IMR-90 (cell line): ENCODE data around the gene SPDEF. TPM values are rescaled to one million over a fixed set of nuclear protein-coding genes. Genes with fewer than 3 reads are reported as not detected.

Experiments used
- ATAC-seq: fragments of 200-7000 bp; cut with Tn5 transposase; 2 replicates; pipeline ENCODE4 v1.9.1; 2020; ENCODE audit warnings: low read depth, mild to moderate bottlenecking, moderate library complexity
- BruUV-seq: library from RNA; stranded (reverse); fragments of 400-500 nt; replicated peaks from 2 replicates; lab custom pipeline; 2021; lab: Mats Ljungman, UMichigan
- CTCF ChIA-PET: fragments of 300-600 bp; formaldehyde crosslinking; extraction: SDS; loops from one replicate; lab custom pipeline; 2021; ENCODE audit warnings: antibody characterized with exemption; lab: Yijun Ruan, JAX
- POLR2A ChIA-PET: fragments of 300-600 bp; sonication (Branson Sonifier 250); formaldehyde crosslinking; loops from one replicate; lab custom pipeline; 2022; ENCODE audit warnings: antibody characterized with exemption; ENCODE audit not compliant: unreplicated experiment; lab: Charles Lee
- DNase-seq: peaks from one replicate; pipeline ENCODE4 v3.0.0; 2013
- H2AFZ ChIP-seq: replicated peaks from 2 replicates; pipeline ENCODE3; 2013; ENCODE audit warnings: low read length, mild to moderate bottlenecking; ENCODE audit not compliant: poor library complexity
- H2AK5ac ChIP-seq: 2 replicates; pipeline ENCODE4 v1.6.1; 2013; ENCODE audit warnings: low read depth, low read length, inconsistent platforms
- H2AK9ac ChIP-seq: replicated peaks from 2 replicates; pipeline ENCODE3; 2013; ENCODE audit warnings: mild to moderate bottlenecking, low read depth, low read length, moderate library complexity; ENCODE audit not compliant: poor library complexity
- H2BK120ac ChIP-seq: 2 replicates; pipeline ENCODE4 v1.6.1; 2013; ENCODE audit warnings: low read depth, low read length, inconsistent platforms
- H2BK15ac ChIP-seq: 3 replicates; pipeline ENCODE4 v1.6.1; 2013; ENCODE audit warnings: low read depth, low read length, inconsistent platforms
- H2BK20ac ChIP-seq: 2 replicates; pipeline ENCODE4 v1.6.1; 2013; ENCODE audit warnings: low read depth, mild to moderate bottlenecking, inconsistent platforms, low read length, moderate library complexity
- H2BK5ac ChIP-seq: 2 replicates; pipeline ENCODE4 v1.6.1; 2013; ENCODE audit warnings: mild to moderate bottlenecking, low read depth, low read length, inconsistent platforms; ENCODE audit not compliant: poor library complexity, severe bottlenecking
- H3K14ac ChIP-seq: replicated peaks from 2 replicates; pipeline ENCODE4 v1.6.1; 2013; ENCODE audit warnings: low read depth, low read length, inconsistent platforms
- H3K18ac ChIP-seq: 2 replicates; pipeline ENCODE4 v1.6.1; 2013; ENCODE audit warnings: low read depth, low read length, control low read depth
- H3K23ac ChIP-seq: 2 replicates; pipeline ENCODE4 v1.6.1; 2013; ENCODE audit warnings: low read depth, low read length, inconsistent platforms
- H3K27ac ChIP-seq: 2 replicates; pipeline ENCODE4 v1.5.1; 2013; ENCODE audit warnings: mild to moderate bottlenecking, control low read depth, low read length; ENCODE audit not compliant: insufficient read depth
- H3K27me3 ChIP-seq: 2 replicates; pipeline ENCODE4 v1.6.1; 2013; ENCODE audit warnings: low read length; ENCODE audit not compliant: control insufficient read depth, insufficient read depth
- H3K36me3 ChIP-seq: 2 replicates; pipeline ENCODE4 v1.6.1; 2013; ENCODE audit warnings: low read length, mixed read lengths; ENCODE audit not compliant: control insufficient read depth, insufficient read depth
- H3K4ac ChIP-seq: 2 replicates; pipeline ENCODE4 v1.6.1; 2013; ENCODE audit warnings: low read depth, low read length, inconsistent platforms
- H3K4me1 ChIP-seq: 2 replicates; pipeline ENCODE4 v1.6.1; 2013; ENCODE audit warnings: low read length, mixed read lengths; ENCODE audit not compliant: control insufficient read depth, insufficient read depth
- H3K4me2 ChIP-seq: 2 replicates; pipeline ENCODE4 v1.6.1; 2013; ENCODE audit warnings: low read depth, mild to moderate bottlenecking, control low read depth, low read length, moderate library complexity
- H3K4me3 ChIP-seq: 2 replicates; pipeline ENCODE4 v1.5.1; 2013; ENCODE audit warnings: low read depth, mild to moderate bottlenecking, control low read depth, low read length, moderate library complexity; ENCODE audit not compliant: insufficient read depth
- H3K56ac ChIP-seq: 2 replicates; pipeline ENCODE4 v1.6.1; 2013; ENCODE audit warnings: low read length, inconsistent platforms; ENCODE audit not compliant: insufficient read depth; ENCODE audit errors: extremely low read depth
- H3K79me1 ChIP-seq, 2 experiments: 2 replicates each; pipeline ENCODE4 v1.6.1; 2013; ENCODE audit warnings: low read length in 2 of 2, inconsistent platforms in 1 of 2, low read depth in 1 of 2
- H3K9ac ChIP-seq: 2 replicates; pipeline ENCODE4 v1.6.1; 2013; ENCODE audit warnings: low read depth, low read length, control low read depth
- H3K9me1 ChIP-seq: 2 replicates; pipeline ENCODE4 v1.6.1; 2013; ENCODE audit warnings: low read length, inconsistent platforms; ENCODE audit not compliant: insufficient read depth
- H3K9me3 ChIP-seq: 2 replicates; pipeline ENCODE4 v1.6.1; 2013; ENCODE audit warnings: low read length; ENCODE audit not compliant: control insufficient read depth, insufficient read depth
- H4K20me1 ChIP-seq: 2 replicates; pipeline ENCODE4 v1.6.1; 2013; ENCODE audit warnings: low read length, inconsistent platforms; ENCODE audit not compliant: insufficient read depth
- H4K5ac ChIP-seq: 2 replicates; pipeline ENCODE4 v1.6.1; 2013; ENCODE audit warnings: mild to moderate bottlenecking, low read depth, low read length, control low read depth
- H4K8ac ChIP-seq, 2 experiments: 2 replicates each; pipeline ENCODE4 v1.6.1; 2013; ENCODE audit warnings: low read depth in 2 of 2, low read length in 2 of 2, control low read depth in 1 of 2, inconsistent platforms in 1 of 2
- H4K91ac ChIP-seq: 2 replicates; pipeline ENCODE4 v1.6.1; 2013; ENCODE audit warnings: low read depth, low read length, inconsistent platforms; ENCODE audit not compliant: insufficient read depth
- BHLHE40 ChIP-seq: fragments of 150-350 bp; IDR thresholded peaks from 2 replicates; pipeline ENCODE4 v1.6.1; 2016; ENCODE audit warnings: mild to moderate bottlenecking, low read depth, low read length
- CEBPB ChIP-seq: IDR thresholded peaks from 2 replicates; pipeline ENCODE4 v1.6.1; 2012; ENCODE audit warnings: low read depth, low read length, improper control_type of control experiment
- CHD1 ChIP-seq: IDR thresholded peaks from 2 replicates; pipeline ENCODE4 v1.6.1; 2012; ENCODE audit warnings: low read depth, low read length, improper control_type of control experiment
- CTCF ChIP-seq: conservative IDR thresholded peaks from 2 replicates; pipeline ENCODE4 v1.5.1; 2012; ENCODE audit warnings: mild to moderate bottlenecking, low read depth, low read length, improper control_type of control experiment
- FOS ChIP-seq: fragments of 150-350 bp; IDR thresholded peaks from 2 replicates; pipeline ENCODE4 v1.6.1; 2016; ENCODE audit warnings: low read depth, low read length
- MAFK ChIP-seq: IDR thresholded peaks from 2 replicates; pipeline ENCODE4 v1.6.1; 2012; ENCODE audit warnings: low read depth, low read length, improper control_type of control experiment
- MAZ ChIP-seq: IDR thresholded peaks from 2 replicates; pipeline ENCODE4 v1.6.1; 2012; ENCODE audit warnings: low read depth, mild to moderate bottlenecking, low read length, improper control_type of control experiment, moderate library complexity, borderline replicate concordance
- MXI1 ChIP-seq: IDR thresholded peaks from 2 replicates; pipeline ENCODE4 v1.6.1; 2012; ENCODE audit warnings: low read depth, mild to moderate bottlenecking, low read length, moderate library complexity, borderline replicate concordance
- NFE2L2 ChIP-seq: fragments of 150-350 bp; IDR thresholded peaks from 2 replicates; pipeline ENCODE4 v1.6.1; 2016; ENCODE audit warnings: low read depth, mild to moderate bottlenecking, low read length
- POLR2A ChIP-seq: IDR thresholded peaks from 2 replicates; pipeline ENCODE4 v1.6.1; 2012; ENCODE audit warnings: mild to moderate bottlenecking, low read depth, low read length
- RAD21 ChIP-seq: IDR thresholded peaks from 2 replicates; pipeline ENCODE4 v1.6.1; 2012; ENCODE audit warnings: low read length, improper control_type of control experiment
- RCOR1 ChIP-seq: IDR thresholded peaks from 2 replicates; pipeline ENCODE4 v1.6.1; 2012; ENCODE audit warnings: mild to moderate bottlenecking, low read length, improper control_type of control experiment; ENCODE audit not compliant: insufficient replicate concordance
- RFX5 ChIP-seq: IDR thresholded peaks from 2 replicates; pipeline ENCODE4 v1.8.0; 2012; ENCODE audit warnings: low read depth, mild to moderate bottlenecking, low read length, moderate library complexity
- SMC3 ChIP-seq: fragments of 150-350 bp; IDR thresholded peaks from 2 replicates; pipeline ENCODE4 v1.6.1; 2016; ENCODE audit warnings: low read depth, mild to moderate bottlenecking, antibody characterized with exemption, low read length, moderate library complexity
- WGBS, 2 experiments: methylation state at CpG; one replicate each; pipeline versions ENCODE4 v1.1.5 to v1.1.7; 2013; ENCODE audit warnings: missing lambda C conversion rate in 2 of 2; ENCODE audit not compliant: insufficient read length in 1 of 2; ENCODE audit errors: extremely low coverage in 2 of 2; 5-methylcytosine and 5-hydroxymethylcytosine counted together
- dilution Hi-C: fragments of 300-500 bp; cut with HindIII; formaldehyde crosslinking; loops from one replicate; pipeline ENCODE4 v1.14.3; 2018; ENCODE audit warnings: low sequenced_read_pairs; ENCODE audit not compliant: unreplicated experiment
- in situ Hi-C: fragments of 300-500 bp; cut with MboI; formaldehyde crosslinking; loops from 3 replicates; pipeline ENCODE4 v1.14.3; 2019; ENCODE audit warnings: low sequenced_read_pairs, inconsistent platforms, mixed read lengths
- intact Hi-C: fragments of 100-400 bp; cut with micrococcal nuclease; formaldehyde crosslinking; loops from 2 replicates; pipeline ENCODE4 v1.10.0; 2022
- polyA plus RNA-seq, 3 experiments: library from polyadenylated mRNA; depleted of rRNA; stranded (reverse); fragments of >200 nt; gene quantifications; 2 replicates each; pipeline ENCODE4 v1.2.3, GENCODE V29; 2012; ENCODE audit warnings: low replicate concordance in 1 of 3
- total RNA-seq: library from RNA; depleted of rRNA; stranded (reverse); fragments of >200 nt; gene quantifications from 2 replicates; pipeline ENCODE4 v1.2.3, GENCODE V29; 2012
- TF ChIP-seq, protein P1 (sequence below): fragments of 150-350 bp; IDR thresholded peaks from 2 replicates; pipeline ENCODE4 v1.6.1; 2016; ENCODE audit warnings: low read depth, mild to moderate bottlenecking, low read length, moderate library complexity, borderline replicate concordance
- TF ChIP-seq, protein P2 (sequence below): fragments of 150-350 bp; IDR thresholded peaks from 2 replicates; pipeline ENCODE4 v1.6.1; 2017; ENCODE audit warnings: mild to moderate bottlenecking, antibody characterized with exemption, low read length, low read depth

The SPDEF gene
- total and polyA plus RNA-seq, 2 of the 4 experiments (the other 2 are of a cell fraction), result 0.05 TPM; not detected in 1

DNA sequence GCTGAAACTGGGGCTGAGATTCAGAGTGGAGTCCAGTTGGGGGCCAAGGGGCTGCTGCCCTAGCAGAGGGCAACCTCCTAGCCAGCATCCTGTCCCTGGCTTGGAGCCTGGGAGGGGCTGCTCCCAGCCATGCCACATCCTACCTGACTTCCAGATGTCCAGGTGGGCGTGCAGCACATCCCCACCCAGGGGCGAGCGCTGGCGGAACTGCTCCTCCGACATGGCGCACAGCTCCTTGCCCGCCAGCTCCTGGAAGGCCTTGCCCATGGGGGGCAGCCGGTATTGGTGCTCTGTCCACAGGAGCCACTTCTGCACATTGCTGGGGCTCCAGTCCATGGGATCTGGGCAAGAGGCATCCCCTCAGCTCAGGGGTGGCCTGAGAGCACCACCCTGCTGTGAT lies 15.3 kb downstream of the SPDEF start:
- Histone ChIP-seq H2BK5ac (no peak overlapping the region), H4K20me1 (no peaks in the 10 kb centered on the region), H3K4me2 (no peak overlapping the region), H2BK120ac (no peak overlapping the region), H3K27ac (no peak overlapping the region), H4K8ac (no peak overlapping the region), H3K4ac (no peak overlapping the region), H3K4me3 (no peak overlapping the region), H4K5ac (no peak overlapping the region), H2AK9ac (no peak overlapping the region), H3K27me3 (peaks cover 6% of the 10 kb centered on the region; the same call in 1 of the 2 replicates), H2BK15ac (no peak overlapping the region), H3K4me1 (peaks cover 5% of the 10 kb centered on the region; the same call in 1 of the 2 replicates), H3K9me3 (no peaks in the 10 kb centered on the region), H3K14ac (no peak overlapping the region), H3K9ac (no peak overlapping the region), H2BK20ac (no peak overlapping the region), H3K9me1 (no peaks in the 10 kb centered on the region; the same call in 1 of the 2 replicates), H3K36me3 (no peaks in the 10 kb centered on the region), H3K23ac (no peak overlapping the region), H2AFZ (no peak overlapping the region), H3K79me1 (no peaks in the 10 kb centered on the region), H4K91ac (no peak overlapping the region), H2AK5ac (no peak overlapping the region), H3K18ac (no peak overlapping the region), H3K56ac (no peak overlapping the region)
- ChIA-PET CTCF (no interaction called here), POLR2A (no interaction called here)
- TF ChIP-seq SMC3, result no peak
- TF ChIP-seq, protein P1, sequence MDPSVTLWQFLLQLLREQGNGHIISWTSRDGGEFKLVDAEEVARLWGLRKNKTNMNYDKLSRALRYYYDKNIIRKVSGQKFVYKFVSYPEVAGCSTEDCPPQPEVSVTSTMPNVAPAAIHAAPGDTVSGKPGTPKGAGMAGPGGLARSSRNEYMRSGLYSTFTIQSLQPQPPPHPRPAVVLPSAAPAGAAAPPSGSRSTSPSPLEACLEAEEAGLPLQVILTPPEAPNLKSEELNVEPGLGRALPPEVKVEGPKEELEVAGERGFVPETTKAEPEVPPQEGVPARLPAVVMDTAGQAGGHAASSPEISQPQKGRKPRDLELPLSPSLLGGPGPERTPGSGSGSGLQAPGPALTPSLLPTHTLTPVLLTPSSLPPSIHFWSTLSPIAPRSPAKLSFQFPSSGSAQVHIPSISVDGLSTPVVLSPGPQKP, result no peak
- TF ChIP-seq RAD21, result no peak
- TF ChIP-seq RFX5, result no peak
- no peak for TF ChIP-seq FOS
- TF ChIP-seq CTCF, result no peak
- TF ChIP-seq RCOR1, result no peak
- TF ChIP-seq BHLHE40, result no peak
- TF ChIP-seq NFE2L2, result no peak
- TF ChIP-seq MAFK, result no peak
- TF ChIP-seq CHD1, result no peak
- TF ChIP-seq POLR2A, result no peak
- TF ChIP-seq CEBPB, result no peak
- no peak for TF ChIP-seq MXI1
- no peak for TF ChIP-seq MAZ
- TF ChIP-seq, protein P2, sequence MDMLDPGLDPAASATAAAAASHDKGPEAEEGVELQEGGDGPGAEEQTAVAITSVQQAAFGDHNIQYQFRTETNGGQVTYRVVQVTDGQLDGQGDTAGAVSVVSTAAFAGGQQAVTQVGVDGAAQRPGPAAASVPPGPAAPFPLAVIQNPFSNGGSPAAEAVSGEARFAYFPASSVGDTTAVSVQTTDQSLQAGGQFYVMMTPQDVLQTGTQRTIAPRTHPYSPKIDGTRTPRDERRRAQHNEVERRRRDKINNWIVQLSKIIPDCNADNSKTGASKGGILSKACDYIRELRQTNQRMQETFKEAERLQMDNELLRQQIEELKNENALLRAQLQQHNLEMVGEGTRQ, result no peak
- dilution Hi-C loops (no loop called here), in situ Hi-C loops (no loop called here), intact Hi-C loops (no loop called here)
- no peak for ATAC-seq
- WGBS, 2 experiments, result 97% methylated on average over 4 of the region's 8 CpGs; no CpG with 5 or more reads in 1 of the 2 experiments
- DNase-seq, result no peak
- BruUV-seq, result no TSS peak
